A673 (cell line): ENCODE results near the gene SLC12A7. TPM values are rescaled to one million over a fixed set of nuclear protein-coding genes. Genes with fewer than 3 reads are reported as not detected.

ENCODE experiments used
- BruUV-seq: library from RNA; stranded (reverse); fragments of 400-500 nt; replicated peaks from 2 replicates; lab custom pipeline; 2021; lab: Mats Ljungman, UMichigan
- CTCF ChIA-PET: fragments of 300-600 bp; sonication (Branson Sonifier 250); formaldehyde crosslinking; loops from one replicate; lab custom pipeline; 2022; ENCODE audit warnings: antibody characterized with exemption; lab: Charles Lee
- POLR2A ChIA-PET: fragments of 300-600 bp; sonication (Branson Sonifier 250); formaldehyde crosslinking; loops from one replicate; lab custom pipeline; 2022; ENCODE audit warnings: antibody characterized with exemption; ENCODE audit not compliant: low non-redundant PET; lab: Charles Lee
- DNase-seq: peaks from one replicate; pipeline ENCODE4 v3.0.0-alpha.2; 2015; ENCODE audit warnings: low spot score
- H3K27ac ChIP-seq: fragments of 200-600 bp; sonication (generic); 2 replicates; pipeline ENCODE4 v1.5.1; 2016; ENCODE audit warnings: mixed run types, low read depth, mild to moderate bottlenecking, mixed read lengths, antibody characterized with exemption, low read length; ENCODE audit not compliant: poor library complexity, severe bottlenecking
- H3K27me3 ChIP-seq: fragments of 200-600 bp; sonication (generic); replicated peaks from 2 replicates; pipeline ENCODE4 v1.6.1; 2017; ENCODE audit warnings: mixed run types, low read depth, mild to moderate bottlenecking, mixed read lengths, antibody characterized with exemption, low read length; ENCODE audit not compliant: insufficient read depth, poor library complexity
- H3K36me3 ChIP-seq: fragments of 200-600 bp; sonication (generic); 2 replicates; pipeline ENCODE4 v1.6.1; 2016; ENCODE audit warnings: mixed run types, mild to moderate bottlenecking, mixed read lengths, antibody characterized with exemption, low read length; ENCODE audit not compliant: insufficient read depth, poor library complexity, severe bottlenecking
- H3K4me1 ChIP-seq: fragments of 200-600 bp; sonication (generic); 2 replicates; pipeline ENCODE4 v1.6.1; 2017; ENCODE audit warnings: mixed run types, mild to moderate bottlenecking, mixed read lengths, antibody characterized with exemption, low read length; ENCODE audit not compliant: insufficient read depth, poor library complexity, severe bottlenecking
- H3K4me3 ChIP-seq: fragments of 200-600 bp; sonication (generic); 2 replicates; pipeline ENCODE4 v1.5.1; 2016; ENCODE audit warnings: low read depth, mixed run types, mild to moderate bottlenecking, mixed read lengths, low read length; ENCODE audit not compliant: poor library complexity, severe bottlenecking
- H3K9me3 ChIP-seq: fragments of 200-600 bp; sonication (generic); 2 replicates; pipeline ENCODE4 v1.6.1; 2016; ENCODE audit warnings: mixed run types, low read depth, mild to moderate bottlenecking, mixed read lengths, antibody characterized with exemption, low read length; ENCODE audit not compliant: poor library complexity, severe bottlenecking
- EZH2 ChIP-seq: fragments of 200-600 bp; sonication (generic); IDR thresholded peaks from 2 replicates; pipeline ENCODE4 v1.6.1; 2017; ENCODE audit warnings: borderline replicate concordance, low read depth, mild to moderate bottlenecking, mixed read lengths, antibody characterized with exemption, low read length; ENCODE audit not compliant: poor library complexity, severe bottlenecking
- intact Hi-C: fragments of 100-400 bp; cut with micrococcal nuclease; formaldehyde crosslinking; loops from one replicate; pipeline ENCODE4 v1.10.0; 2022; ENCODE audit not compliant: unreplicated experiment
- total RNA-seq: library from RNA; stranded (reverse); gene quantifications from 2 replicates; pipeline ENCODE4 v1.2.3, GENCODE V29; 2021
- TF ChIP-seq, protein P1 (sequence below): fragments of 300-800, 200-600 bp; sonication (generic); conservative IDR thresholded peaks from 2 replicates; pipeline ENCODE4 v1.5.1; 2017; ENCODE audit warnings: low read depth, mild to moderate bottlenecking, antibody characterized with exemption, low read length, moderate library complexity, mixed read lengths

Gene SLC12A7
- total RNA-seq, 1 experiment from 2014 or later, result 45.2 TPM

DNA sequence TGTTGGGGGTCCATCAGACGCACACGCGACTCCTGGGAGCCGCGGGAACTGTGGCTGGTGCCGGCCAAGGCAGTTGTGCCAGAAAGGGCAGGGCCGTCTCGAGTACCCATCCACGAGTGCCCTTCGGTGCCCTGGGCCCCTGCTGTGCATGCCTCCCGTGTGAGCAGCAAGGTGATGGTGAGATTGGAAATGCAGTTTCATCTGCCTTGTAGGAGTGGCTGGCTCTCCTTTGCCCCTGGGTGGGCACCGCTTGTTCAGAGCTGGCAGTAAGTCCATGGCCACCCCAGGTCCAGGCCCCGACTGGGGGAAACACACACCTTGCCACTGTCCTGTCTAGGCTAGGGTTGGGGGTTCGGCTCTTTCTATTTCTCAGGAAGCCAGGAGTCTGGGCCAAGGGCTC, 97.5 kb downstream of the SLC12A7 start:
- DNase-seq, result no peak
- BruUV-seq, result no TSS peak
- POLR2A ChIA-PET, result no interaction called here
- Histone ChIP-seq H3K4me3 (no peak overlapping the region), H3K36me3 (peaks cover 2% of the 10 kb centered on the region), H3K27ac (no peak overlapping the region), H3K27me3 (no peaks in the 10 kb centered on the region), H3K9me3 (no peaks in the 10 kb centered on the region), H3K4me1 (peaks cover 10% of the 10 kb centered on the region)
- TF ChIP-seq, protein P1, sequence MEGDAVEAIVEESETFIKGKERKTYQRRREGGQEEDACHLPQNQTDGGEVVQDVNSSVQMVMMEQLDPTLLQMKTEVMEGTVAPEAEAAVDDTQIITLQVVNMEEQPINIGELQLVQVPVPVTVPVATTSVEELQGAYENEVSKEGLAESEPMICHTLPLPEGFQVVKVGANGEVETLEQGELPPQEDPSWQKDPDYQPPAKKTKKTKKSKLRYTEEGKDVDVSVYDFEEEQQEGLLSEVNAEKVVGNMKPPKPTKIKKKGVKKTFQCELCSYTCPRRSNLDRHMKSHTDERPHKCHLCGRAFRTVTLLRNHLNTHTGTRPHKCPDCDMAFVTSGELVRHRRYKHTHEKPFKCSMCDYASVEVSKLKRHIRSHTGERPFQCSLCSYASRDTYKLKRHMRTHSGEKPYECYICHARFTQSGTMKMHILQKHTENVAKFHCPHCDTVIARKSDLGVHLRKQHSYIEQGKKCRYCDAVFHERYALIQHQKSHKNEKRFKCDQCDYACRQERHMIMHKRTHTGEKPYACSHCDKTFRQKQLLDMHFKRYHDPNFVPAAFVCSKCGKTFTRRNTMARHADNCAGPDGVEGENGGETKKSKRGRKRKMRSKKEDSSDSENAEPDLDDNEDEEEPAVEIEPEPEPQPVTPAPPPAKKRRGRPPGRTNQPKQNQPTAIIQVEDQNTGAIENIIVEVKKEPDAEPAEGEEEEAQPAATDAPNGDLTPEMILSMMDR, result no peak
- no peak for TF ChIP-seq EZH2
- CTCF ChIA-PET, result no interaction called here
- intact Hi-C loops, result no loop called here

DNA sequence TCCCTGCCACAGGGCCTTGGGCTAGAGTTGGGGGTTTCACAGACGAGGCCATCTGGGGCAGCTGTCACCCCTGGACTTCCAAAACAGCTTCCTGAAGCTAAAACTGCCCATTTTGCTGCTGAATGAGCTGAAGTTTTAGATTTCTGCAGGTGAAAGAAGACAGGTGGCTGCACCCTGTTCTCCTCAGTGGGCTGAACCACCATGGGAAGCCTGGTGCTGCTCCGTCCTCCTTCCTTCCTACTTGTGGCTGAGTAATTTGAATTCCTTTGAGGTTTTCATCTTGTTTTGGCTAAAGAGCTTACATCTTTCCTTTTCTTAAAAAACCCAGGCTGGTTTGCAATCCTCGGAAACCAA, 97.9 kb downstream of the SLC12A7 start:
- CTCF ChIA-PET, result no interaction called here
- no peaks in the 10 kb centered on the region for H3K27me3 ChIP-seq
- no peak overlapping the region for H3K4me3 ChIP-seq
- POLR2A ChIA-PET, result no interaction called here
- H3K27ac ChIP-seq, result no peak overlapping the region
- intact Hi-C loops, result no loop called here
- no peak for DNase-seq
- TF ChIP-seq, protein P1, result no peak
- no peak for TF ChIP-seq EZH2
- BruUV-seq, result no TSS peak
- peaks cover 7% of the 10 kb centered on the region for H3K4me1 ChIP-seq
- no peaks in the 10 kb centered on the region for H3K9me3 ChIP-seq
- H3K36me3 ChIP-seq, result peaks cover 2% of the 10 kb centered on the region

DNA sequence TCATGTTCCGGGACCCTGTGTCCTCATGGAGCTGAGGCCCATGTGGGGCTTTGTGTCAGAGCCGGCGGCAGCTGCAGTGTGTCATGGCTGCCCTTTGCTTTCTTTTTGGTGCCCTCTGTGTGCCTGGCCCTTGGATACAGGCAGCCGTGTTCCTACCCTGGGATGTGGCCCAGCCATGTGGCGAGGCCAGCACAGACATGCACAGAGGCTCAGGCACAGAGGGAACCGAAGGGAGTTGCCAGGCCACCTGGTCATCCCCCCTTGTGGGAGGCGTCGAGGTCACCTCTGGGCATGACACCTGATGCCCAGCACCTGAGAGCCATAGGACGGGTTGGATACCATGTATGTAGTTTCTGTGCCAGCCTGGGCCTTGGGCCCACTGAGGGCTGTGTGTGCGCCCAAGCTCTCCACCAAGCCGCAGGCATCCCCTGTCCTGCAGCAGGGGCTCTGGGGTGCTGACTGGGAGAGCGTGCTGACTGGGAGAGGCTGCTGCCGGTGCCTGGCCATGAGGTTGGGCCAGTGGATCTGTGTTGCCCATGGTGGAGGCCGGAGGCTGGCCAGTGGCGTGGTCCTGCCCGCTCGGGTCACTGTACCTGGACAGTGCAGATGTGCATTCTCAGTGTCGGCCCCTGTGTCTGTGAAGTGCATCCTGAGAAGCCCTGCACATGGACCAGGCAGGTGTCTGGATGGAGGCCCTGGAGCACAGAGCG, 98.5 kb downstream of the SLC12A7 start:
- no peak for DNase-seq
- Histone ChIP-seq H3K4me1 (peaks cover 8% of the 10 kb centered on the region), H3K27me3 (no peaks in the 10 kb centered on the region), H3K36me3 (peaks cover 2% of the 10 kb centered on the region), H3K9me3 (no peaks in the 10 kb centered on the region), H3K27ac (no peak overlapping the region), H3K4me3 (no peak overlapping the region)
- CTCF ChIA-PET, result no interaction called here
- intact Hi-C loops, result no loop called here
- no TSS peak for BruUV-seq
- POLR2A ChIA-PET, result no interaction called here
- TF ChIP-seq EZH2, result no peak
- TF ChIP-seq, protein P1, result no peak
